Gastroesophageal sphincter (tissue), 3 donors: ENCODE measurements around the gene TTLL13.

Experiments
- POLR2AphosphoS5 ChIP-seq: sonication (generic); formaldehyde crosslinking; IDR thresholded peaks from one replicate; pipeline ENCODE4 v1.6.1; 2017; ENCODE audit warnings: antibody characterized with exemption
- TF ChIP-seq, protein P1 (sequence below), 4 experiments: fragments of 200-600 bp in 2 of 4; fragments of 450-650 bp in 2 of 4; sonication (generic) in 1 of 4; IDR thresholded peaks; one replicate each; pipeline ENCODE4 v1.5.1; 2017 to 2019; ENCODE audit warnings: antibody characterized with exemption in 4 of 4, mild to moderate bottlenecking in 2 of 4, moderate library complexity in 2 of 4

DNA sequence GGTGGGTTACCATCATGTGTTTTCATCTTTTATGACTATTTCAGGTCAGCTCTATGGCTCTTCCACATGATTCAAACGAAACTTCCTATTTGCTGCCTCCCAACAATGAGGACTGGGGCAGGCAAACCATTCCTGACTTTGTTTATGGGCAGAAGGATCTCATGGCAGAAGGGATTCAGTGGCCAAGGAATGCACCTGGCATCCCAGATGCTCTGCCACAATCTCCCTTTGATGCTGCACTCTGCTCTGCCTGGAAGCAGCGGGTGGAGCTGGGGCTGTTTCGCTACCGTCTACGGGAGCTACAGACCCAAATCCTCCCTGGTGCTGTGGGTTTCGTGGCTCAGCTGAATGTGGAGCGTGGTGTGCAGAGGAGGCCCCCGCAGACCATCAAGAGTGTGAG is 8.5 kb upstream of the TTLL13 start:
- no peak for TF ChIP-seq POLR2AphosphoS5
- TF ChIP-seq, protein P1, sequence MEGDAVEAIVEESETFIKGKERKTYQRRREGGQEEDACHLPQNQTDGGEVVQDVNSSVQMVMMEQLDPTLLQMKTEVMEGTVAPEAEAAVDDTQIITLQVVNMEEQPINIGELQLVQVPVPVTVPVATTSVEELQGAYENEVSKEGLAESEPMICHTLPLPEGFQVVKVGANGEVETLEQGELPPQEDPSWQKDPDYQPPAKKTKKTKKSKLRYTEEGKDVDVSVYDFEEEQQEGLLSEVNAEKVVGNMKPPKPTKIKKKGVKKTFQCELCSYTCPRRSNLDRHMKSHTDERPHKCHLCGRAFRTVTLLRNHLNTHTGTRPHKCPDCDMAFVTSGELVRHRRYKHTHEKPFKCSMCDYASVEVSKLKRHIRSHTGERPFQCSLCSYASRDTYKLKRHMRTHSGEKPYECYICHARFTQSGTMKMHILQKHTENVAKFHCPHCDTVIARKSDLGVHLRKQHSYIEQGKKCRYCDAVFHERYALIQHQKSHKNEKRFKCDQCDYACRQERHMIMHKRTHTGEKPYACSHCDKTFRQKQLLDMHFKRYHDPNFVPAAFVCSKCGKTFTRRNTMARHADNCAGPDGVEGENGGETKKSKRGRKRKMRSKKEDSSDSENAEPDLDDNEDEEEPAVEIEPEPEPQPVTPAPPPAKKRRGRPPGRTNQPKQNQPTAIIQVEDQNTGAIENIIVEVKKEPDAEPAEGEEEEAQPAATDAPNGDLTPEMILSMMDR (IDR thresholded peaks at IDR 0.05), result no peak
